ENCODE results near the gene SLC2A4RG.

SLC2A4RG gene

DNA sequence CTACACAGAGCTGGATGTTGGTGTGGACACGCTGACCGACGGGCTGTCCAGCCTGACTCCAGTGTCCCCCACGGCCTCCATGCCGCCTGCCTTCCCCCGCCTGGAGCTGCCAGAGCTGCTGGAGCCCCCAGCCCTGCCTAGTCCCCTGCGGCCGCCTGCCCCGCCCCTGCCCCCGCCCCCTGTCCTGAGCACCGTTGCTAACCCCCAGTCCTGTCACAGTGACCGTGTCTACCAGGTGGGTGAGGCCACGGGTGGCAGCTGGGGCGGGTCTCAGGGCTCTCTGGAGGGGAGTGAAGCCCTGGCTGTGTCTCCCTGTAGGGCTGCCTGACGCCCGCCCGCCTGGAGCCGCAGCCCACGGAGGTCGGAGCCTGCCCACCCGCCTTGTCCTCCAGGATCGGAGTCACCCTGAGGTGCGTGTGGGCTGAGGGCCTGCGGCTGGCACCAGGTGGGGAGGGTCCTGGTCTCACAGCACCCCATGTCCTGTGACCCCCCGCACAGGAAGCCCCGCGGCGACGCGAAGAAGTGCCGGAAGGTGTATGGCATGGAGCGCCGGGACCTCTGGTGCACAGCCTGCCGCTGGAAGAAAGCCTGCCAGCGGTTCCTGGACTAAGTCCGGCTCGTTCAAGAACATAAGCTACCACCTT is 2.9 kb downstream of the SLC2A4RG start:
- no peak for DNase-seq

DNA sequence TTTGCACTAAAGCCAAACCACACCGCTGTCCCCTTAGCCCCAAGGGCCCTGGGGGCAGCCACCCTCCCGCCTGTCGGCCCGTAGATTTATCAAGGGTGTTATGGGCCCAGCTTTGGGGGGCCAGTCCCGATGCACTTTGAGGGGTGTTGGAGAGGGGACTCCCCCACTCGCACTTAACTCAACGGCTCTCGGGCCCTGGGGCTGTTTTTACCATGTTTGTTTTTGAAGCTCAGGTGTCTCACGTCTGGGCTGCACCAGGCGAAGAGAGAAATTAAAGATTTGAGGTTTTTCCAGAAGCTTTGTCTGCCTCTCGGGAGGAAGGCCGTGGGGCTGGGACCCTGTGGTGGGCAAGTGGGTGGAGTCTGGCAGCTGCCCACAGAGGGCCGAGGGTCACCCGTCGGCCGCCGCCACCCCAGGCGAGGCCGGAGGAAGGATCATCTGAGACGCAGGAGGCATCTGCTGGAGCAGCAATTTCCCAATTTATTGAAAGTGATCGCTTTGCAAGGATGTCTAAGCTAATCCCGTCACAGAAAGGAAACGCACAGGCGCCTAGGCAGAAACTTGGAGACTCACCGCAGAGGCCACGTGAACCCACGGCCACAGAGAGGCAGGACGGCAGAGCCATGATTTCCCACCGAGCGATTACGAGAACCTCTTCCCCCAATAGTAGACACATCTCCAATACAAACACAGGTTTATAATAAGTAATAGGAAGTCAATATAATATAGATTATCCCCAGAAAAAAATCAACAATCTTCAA is 3.8 kb downstream of the SLC2A4RG start:
- no peak for DNase-seq

DNA sequence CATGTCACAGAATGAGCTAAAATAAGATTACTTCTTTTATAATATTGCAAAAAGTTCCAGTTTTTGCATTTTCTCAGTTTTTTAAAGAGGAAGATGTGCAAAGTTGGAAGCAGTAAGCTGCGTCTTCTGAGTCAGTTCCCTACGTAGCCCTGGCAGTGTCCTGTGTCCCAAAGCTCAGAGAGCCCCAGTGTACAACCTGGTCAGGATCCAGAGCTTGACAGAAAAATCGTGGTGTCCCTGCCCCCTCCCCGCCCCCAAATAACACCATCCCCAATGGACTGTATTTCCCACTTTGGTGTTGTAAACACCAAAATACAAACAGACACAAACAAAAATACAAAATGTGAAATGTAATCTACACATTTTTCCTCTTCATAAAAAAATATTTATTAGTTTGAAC is 4.6 kb downstream of the SLC2A4RG start:
- no peak for DNase-seq

DNA sequence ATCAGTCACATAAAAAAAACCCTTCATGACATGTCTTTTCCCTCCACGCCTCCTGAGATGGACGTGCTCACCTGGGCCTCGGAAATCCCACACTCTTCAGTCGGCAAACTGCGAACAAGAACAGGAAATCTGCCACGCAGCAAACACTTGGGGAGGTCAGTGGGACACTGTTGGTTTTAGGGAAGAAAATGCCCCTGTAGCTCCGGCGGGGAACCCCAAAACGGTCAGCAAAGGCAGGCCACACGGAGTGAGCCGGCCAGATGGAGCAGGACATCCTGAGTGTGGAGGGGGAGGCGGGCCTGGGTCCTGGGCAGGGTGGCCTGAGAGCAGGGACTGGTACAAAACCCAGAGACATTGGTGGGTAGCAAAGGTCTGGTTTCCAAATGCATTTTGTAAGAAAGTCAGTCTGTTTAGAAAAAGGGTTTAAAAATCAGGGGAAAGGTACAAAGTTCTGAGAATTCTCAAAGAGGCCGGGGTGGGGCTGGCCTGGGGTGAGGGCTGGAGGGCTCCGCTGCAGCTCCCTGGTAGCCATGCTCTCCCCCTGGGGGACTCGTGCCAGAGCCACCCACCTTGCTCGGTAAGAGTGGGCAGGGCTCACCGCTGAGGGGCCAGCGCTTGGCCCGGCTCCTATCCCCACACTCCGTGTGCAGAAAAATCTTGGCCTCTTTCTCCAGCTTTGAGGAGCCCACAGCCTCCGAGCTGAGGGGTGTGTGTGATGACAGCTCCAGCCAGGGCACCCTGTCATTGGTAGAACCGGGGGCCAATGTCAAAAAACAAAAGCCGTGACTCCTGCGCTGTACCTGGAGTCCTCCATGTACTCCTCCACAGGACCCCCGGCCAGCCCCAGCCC is 5.2 kb downstream of the SLC2A4RG start:
- DNase-seq = no peak

DNA sequence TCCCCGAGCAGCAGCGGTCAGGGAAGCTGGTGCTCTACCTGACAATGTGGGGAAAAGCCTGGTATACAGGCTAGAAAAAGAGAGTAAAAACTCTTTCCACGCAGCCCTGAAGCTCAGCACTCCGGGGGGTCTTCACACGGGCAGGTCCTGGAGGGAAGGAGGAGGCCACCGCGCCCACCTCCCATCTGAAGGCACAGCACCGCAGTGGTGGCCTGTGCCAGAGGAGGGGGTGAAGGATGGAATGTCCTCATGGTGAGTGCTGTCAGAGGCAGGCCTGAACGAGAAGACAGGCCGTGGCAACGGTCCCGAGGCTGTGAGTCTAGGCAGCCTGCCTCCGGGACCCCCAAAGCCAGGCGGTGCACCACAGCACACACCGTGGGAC is 5.8 kb downstream of the SLC2A4RG start:
- DNase-seq = no peak

DNA sequence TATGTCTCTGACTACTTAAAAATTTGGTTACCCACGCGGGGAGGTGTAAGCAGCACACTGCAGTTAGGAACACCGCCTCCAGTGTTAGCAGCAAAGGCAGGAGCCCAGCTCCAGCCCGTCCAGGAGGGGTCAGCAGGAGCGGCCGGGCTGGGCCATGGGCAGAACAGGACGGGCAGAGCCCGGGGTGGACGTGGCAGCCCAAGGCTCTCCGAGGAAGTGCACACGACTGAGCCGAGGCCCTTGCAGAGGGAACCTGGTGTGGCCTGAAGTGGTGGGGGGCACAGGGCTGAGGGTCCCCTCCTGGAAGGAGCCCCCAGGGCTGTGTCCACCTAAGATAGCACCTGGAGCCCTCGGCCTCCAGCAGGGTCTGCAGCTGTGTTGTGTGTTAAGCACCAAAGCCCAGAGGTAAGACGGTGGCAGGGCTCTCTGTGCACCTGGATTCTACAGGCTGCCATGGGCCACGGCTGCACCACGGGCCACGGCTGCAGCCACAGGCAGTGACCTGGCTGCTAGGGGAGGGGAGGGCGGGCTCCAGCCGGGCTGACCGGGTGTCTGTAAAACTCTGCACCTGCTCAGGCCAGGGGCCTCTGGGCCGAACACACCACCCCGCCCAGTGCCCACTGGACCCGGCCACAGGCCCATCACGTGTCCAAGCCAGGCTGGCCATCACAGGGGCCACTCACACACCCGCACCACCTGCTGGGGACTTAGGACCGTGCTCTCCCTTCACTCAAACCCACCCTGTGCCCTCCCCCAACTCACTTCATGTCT is 6.6 kb downstream of the SLC2A4RG start:
- DNase-seq = no peak

DNA sequence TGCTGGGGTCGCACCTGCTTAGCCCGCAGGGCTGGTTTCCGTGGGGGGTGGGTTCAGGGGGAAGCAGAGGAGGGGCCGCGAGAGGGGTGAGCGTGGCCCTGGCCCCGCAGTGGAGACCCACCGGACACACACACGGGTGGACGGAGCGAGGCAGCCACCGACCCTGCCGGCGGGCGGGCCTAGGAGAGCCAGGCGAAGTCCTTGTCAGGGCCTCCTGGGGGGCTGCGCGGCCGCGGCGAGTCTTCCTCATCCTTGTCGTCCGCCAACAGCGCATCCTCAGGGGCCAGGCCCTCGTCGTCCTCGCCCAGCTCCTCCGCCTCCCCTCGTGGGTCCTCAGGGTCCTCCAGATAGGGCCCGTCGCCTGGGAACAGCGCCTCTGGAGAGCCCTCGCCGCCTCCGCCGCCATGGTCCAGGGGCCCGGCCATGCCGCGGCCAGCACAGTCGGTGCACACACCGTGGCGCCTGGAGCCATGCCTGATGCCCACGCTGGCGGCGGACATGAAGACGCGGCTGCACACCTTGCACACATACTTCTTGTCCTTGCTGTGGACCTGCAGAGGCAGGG is 7.3 kb downstream of the SLC2A4RG start:
- no peak for DNase-seq

DNA sequence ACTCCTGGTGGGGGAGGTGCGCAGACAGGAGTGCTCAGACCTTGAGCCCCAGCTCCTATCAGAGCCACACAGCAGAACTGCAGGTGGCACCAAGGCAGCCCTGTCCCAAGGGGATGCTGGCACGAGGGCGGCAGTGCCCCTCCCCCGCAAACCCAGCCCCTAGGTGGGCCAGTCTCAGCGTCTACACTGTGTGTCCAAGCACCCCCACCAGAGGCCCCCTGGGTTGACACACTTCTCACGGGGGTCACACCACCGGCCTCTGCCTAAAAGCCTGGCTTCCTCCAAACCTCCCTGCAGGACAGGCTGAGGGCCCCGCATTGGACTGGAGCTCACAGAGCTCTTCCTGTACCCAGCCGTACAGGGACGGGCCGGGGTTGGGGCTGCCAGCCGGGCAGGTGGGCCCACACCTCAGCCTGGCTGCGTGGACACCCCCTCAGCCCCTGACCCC is 8.1 kb downstream of the SLC2A4RG start:
- no peak for DNase-seq

DNA sequence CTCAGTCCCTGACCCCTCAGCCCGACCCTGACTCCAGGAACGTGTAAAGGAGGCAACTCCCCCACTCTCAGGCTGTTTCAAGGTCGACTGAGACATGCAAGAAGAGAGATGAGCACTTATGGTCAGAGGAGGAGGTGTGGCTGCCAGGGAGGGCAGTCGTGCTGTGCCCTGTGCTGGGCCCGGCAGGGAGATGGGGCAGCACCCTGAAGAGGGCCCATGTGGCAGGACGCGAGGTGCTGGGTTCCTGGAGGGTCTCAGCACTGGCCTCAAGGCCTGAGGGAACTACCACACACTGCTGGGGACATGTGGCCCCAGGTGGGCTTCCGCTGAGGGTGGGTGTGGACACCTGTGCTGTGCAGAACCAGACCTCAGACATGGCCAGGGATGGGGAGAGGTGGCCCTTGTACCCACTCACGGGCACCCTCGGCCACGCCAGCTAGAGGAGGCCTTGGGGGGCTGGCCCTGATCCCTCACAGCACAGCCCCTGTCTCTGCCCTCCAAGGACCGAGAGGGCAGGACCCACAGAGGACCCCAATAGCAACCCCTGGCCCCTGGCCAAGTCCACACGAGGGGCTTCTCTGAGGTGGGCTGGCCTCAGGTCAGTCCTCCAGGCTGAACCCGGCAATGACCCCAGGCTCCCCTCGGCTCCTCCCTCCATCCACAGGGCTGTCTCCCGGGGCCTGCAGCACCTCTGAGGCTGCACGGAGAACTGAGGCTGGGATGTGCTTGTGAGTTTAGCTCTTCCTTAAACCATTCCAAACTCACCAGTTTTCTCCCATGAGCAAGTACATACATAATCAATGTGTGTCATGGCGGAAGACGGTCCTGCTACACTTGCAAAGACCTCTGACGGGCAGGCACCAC is 8.7 kb downstream of the SLC2A4RG start:
- no peak for DNase-seq

DNA sequence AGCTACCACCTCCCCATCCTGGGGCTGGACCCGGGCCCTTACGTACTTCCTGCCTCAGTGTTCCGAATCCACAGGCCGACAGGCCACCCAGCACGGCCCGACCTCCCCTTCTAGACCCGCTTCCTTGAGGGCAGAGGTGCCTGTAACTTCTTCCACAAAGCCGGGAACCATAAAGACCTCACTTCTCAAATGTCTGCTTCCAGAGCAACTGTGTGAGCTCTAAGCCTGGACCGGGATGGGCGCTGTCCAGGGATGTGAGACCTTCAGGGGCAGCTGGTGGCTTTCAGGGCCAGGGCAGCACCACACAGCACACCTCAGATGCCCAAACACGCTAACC is 9.3 kb downstream of the SLC2A4RG start:
- DNase-seq = no peak

DNA sequence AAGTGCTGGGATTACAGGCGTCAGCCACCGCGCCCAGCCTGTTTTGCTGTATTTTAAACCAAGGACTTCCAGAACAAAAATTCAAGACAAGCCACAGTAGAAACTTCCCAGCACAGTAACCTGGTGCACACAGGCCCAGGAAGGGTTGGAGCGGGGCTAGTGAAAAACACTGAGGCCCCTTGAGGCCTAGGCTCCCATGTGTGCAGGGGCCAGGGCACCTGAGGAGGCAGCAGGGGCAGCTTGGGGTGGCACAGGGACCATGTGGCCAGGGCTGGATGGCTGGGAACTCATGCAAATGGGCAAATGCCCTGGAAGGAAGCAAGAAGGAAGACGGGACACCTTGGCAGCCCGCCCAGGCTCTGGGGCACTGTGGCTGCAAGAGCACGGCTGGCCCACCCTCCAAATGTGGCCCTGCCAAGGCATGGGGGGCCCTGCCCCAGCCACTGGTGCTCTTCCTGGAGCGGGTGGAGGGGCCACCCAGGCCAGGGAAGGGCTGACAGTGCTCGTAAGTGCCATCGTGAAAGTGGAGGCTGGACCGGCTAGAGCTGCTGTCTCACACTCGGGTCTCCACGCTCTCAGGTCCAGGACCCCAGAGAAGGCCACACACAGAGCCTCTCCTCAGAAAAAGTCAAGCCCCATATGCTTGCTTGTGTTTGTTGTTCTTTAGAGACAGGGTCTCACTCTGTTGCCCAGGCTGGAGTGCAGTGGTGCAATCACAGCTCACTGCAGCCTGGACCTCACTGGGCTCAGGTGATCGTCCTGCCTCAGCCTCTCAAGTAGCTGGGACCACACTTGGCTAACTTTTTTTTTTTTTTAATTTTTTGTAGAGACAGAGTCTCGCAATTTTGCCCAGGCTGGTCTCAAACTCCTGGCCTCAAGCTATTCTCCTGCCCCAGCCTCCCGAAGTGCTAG is 10.3 kb downstream of the SLC2A4RG start:
- DNase-seq = no peak

DNA sequence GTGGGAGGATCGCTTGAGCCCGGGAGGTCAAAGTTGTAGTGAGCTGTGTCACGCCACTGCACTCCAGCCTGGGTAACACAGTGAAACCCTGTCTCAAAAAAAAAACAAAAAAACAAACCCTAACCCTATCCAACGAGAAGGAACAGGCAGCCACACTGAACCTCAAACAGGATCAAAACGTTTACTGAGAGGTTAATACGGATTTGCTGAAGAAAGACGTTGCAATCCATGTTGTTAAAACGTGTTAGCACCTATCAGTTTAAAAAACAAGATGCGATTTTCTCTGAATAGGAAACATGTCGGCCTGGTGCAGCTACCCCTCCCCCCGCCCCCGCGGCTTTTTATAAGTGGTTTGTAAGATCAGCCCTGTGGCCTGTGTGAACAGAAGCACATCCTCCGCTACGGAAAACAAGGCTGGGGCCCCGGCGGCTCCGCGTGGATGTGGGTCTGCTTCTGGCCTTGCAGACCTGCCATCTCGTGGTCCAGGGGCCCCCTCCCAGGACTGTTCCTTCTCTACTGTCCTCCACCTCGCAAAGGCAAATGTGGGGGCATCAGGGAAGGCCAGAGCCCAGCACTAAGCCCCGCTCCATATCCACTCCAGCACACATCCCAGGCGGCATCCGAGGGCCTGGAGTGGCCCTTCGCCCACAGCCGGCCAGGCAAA is 11.4 kb downstream of the SLC2A4RG start:
- DNase-seq = no peak

DNA sequence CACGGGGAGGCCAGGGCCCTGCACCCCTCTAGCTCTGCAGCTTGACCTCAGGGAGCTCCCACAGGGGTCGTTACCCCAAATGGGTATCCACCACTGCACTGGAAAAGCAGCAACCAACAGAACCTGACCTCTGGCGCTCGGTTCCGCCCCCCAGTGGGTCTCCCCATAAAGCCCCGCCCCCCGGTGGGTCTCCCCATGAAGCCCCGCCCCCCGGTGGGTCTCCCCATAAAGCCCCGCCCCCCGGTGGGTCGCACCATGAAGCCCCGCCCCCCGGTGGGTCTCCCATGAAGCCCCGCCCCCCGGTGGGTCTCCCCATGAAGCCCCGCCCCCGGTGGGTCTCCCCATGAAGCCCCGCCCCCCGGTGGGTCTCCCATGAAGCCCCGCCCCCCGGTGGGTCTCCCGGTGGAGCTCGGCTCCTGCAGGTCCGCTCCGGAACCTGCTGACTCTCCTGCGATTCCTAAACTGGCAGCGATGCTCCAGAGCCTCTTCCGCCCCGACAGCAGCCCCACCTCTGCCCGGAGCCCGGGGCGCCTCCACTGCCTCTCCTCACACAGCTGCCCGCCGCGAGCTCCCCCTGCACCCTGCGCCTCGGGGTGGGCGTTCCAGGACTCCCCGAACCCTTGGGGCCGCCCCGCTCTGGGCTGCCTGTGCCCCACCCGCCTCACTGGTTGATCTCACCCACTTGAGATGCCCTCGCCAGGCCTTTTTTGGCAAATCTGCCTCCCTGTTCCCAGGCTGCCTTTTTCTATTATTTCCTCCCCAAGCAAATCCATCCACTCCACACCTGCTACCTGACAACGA is 12.1 kb downstream of the SLC2A4RG start:
- no peak for DNase-seq

DNA sequence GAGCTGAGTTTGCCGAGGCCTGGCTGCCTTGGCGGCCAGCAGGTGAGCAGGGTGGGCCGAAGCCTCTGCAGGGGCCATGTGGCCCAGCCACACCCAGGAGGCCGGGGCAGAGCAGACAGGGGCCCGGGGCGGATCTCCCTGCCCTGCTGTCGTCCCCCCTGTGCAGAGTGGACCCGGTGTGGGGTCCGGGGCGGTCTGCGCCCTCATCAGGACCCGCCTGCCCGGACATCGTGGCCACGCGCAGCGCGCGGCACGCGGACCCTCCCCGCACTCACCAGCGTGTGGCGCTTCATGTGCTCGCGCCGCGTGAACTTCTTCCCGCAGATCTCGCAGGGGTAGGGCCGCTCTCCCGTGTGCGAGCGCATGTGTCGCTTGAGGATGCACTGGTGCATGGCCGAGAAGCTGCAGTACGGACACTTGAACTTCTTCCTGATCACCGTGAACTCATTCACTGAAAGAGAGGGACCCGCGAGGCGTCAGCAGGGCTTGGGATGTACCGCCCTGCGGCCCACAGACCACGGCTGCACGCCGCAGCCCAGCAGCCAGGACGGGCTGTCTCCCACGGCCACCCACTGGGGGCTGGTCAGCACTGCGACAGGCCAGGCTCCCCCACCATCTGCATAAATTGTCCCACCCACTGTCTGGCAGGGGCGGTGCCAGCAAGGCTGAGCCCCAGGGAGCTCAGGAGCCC is 13.0 kb downstream of the SLC2A4RG start:
- DNase-seq = no peak

DNA sequence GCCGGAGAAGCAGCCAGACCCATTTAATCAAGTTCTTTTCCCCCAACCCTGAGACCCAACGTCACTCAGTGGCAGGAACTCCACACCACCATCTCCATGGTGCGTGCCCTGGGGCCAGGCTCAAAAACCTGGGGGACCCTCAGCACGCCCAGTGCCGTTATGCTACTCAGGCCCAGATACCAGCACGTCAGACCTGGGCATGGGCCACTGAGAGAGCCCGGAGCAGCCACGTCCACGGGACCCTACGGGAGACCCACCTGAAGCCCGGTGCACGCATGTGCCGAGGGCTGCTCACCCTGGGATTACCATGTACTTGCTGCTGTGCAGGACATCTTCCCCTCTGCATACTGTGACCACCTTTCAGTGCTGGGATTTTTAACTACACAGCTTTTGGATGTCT is 13.8 kb downstream of the SLC2A4RG start:
- no peak for DNase-seq

DNA sequence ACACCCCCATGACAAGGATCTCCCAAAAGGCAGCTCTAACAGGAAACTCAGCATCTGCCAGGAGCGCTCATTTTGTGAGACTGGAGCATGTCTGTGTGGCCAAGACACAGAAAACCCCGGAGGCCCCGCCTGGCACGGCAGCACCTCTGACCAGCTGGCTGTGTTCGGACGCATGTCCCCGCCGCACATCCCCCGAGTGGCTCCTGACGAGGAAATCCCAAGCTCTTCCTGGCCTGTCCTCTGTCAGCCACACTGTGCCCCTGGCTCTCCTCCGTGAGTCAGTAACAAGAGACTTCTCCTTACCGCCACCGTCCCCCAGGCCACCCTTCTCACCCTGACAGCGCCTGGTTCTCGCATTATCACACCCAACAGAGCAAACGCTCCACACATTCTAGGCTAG is 14.4 kb downstream of the SLC2A4RG start:
- DNase-seq = no peak

DNA sequence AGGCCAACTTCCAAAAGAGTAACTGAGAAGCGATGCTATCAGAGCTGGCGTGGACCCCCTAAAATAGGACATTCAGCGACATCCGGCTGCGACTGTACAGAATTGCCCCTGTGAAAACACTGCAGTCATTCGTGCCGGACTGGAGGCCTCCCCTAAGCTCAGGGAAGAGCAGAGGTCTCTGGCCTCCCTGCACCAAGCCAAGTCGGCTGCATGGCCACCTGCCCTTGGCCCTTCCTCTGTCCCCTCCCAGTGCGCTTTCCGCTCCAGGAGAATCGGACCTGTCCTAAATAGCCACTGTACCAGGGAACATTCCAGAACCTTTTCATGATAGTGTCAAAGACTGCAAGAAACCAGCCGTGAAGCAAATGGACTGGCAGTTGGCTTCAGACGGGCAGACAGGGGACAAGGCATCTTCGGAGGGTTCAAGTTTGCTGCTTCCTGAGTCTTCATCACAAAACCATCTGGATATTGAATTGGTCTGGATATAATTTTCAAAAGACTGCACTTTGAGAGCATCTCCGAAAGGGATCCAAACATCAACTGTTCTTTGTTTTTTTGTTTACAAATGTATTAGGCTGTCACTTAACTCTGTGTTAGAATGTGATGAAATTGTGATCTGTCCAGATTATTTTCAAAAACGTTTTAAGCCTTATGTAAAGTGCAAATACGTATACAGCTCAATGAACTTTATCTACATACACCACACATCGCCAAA is 16.5 kb downstream of the SLC2A4RG start:
- no peak for DNase-seq

DNA sequence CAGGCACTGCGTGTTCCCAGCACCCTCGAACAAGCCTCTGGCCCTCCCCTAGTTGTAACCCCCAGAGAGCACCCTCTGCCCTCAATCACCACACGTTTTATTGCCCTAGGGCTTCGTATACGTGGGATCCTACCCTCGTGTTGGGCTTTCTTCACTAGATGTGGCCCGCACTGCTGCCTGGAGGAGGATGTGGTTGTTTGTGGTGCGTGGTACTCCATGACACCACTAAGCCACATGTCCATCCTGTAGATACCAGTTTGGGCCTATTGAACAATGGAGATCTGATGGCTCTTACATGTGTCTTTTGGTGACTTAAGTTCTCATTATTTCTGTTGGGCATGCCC is 17.0 kb downstream of the SLC2A4RG start:
- DNase-seq = no peak
